GM23248 (cell line): ENCODE results near the gene TMEM250. TPM values are rescaled to one million over a fixed set of nuclear protein-coding genes. Genes with fewer than 3 reads are reported as not detected.
A peak's percentile ranks its signal among the peaks of the same experiment; 100 is the strongest.

Experiments used
- DNase-seq: peaks from one replicate; pipeline ENCODE4 v3.0.0-alpha.2; 2015
- H2AFZ ChIP-seq: fragments of 200-600 bp; sonication (generic); 2 replicates; pipeline ENCODE4 v1.6.1; 2016; ENCODE audit warnings: antibody characterized with exemption
- H3F3A ChIP-seq: fragments of 200-600 bp; sonication (generic); 2 replicates; pipeline ENCODE4 v1.6.1; 2016; ENCODE audit warnings: mild to moderate bottlenecking, antibody characterized with exemption, mixed run types; ENCODE audit not compliant: insufficient read depth
- H3K27ac ChIP-seq: fragments of 200-600 bp; sonication (generic); 2 replicates; pipeline ENCODE4 v1.5.1; 2016; ENCODE audit warnings: mild to moderate bottlenecking
- H3K27me3 ChIP-seq: fragments of 200-600 bp; sonication (generic); replicated peaks from 2 replicates; pipeline ENCODE4 v1.6.1; 2016; ENCODE audit warnings: mild to moderate bottlenecking; ENCODE audit not compliant: insufficient read depth
- H3K36me3 ChIP-seq: fragments of 200-600 bp; sonication (generic); 2 replicates; pipeline ENCODE4 v1.6.1; 2016; ENCODE audit warnings: low read depth, mild to moderate bottlenecking
- H3K4me1 ChIP-seq: fragments of 200-600 bp; sonication (generic); 2 replicates; pipeline ENCODE4 v1.6.1; 2016; ENCODE audit warnings: mild to moderate bottlenecking; ENCODE audit not compliant: insufficient read depth
- H3K4me2 ChIP-seq: fragments of 200-600 bp; sonication (generic); one replicate; pipeline ENCODE4 v1.6.1; 2016; ENCODE audit warnings: mild to moderate bottlenecking; ENCODE audit not compliant: unreplicated experiment
- H3K4me3 ChIP-seq: fragments of 200-600 bp; sonication (generic); 2 replicates; pipeline ENCODE4 v1.5.1; 2016; ENCODE audit warnings: mild to moderate bottlenecking
- H3K79me2 ChIP-seq: fragments of 200-600 bp; sonication (generic); 2 replicates; pipeline ENCODE4 v1.6.1; 2016; ENCODE audit warnings: mild to moderate bottlenecking; ENCODE audit not compliant: insufficient read depth
- H3K9ac ChIP-seq: fragments of 200-600 bp; sonication (generic); 2 replicates; pipeline ENCODE4 v1.6.1; 2016; ENCODE audit warnings: mild to moderate bottlenecking
- H3K9me2 ChIP-seq: fragments of 200-600 bp; sonication (generic); 2 replicates; pipeline ENCODE4 v1.6.1; 2016; ENCODE audit warnings: mixed run types, mild to moderate bottlenecking, moderate library complexity; ENCODE audit not compliant: insufficient read depth
- H3K9me3 ChIP-seq: fragments of 200-600 bp; sonication (generic); one replicate; pipeline ENCODE4 v1.6.1; 2017; ENCODE audit warnings: low read depth
- H4K20me1 ChIP-seq: fragments of 200-600 bp; sonication (generic); 2 replicates; pipeline ENCODE4 v1.6.0; 2016; ENCODE audit not compliant: insufficient read depth
- EZH2 ChIP-seq: fragments of 200-600 bp; sonication (generic); IDR thresholded peaks from 2 replicates; pipeline ENCODE4 v1.6.1; 2018; ENCODE audit warnings: antibody characterized with exemption, mild to moderate bottlenecking; ENCODE audit not compliant: insufficient read depth, poor library complexity, severe bottlenecking
- EZH2phosphoT487 ChIP-seq: fragments of 200-600 bp; sonication (generic); IDR thresholded peaks from 2 replicates; pipeline ENCODE4 v1.6.1; 2018; ENCODE audit warnings: antibody characterized with exemption, moderate library complexity, mild to moderate bottlenecking, low read depth; ENCODE audit not compliant: insufficient read depth
- WGBS, 2 experiments: methylation state at CpG; one replicate each; pipeline ENCODE4 v1.1.6; 2015 to 2017; ENCODE audit warnings: low lambda C conversion rate in 2 of 2, low coverage in 1 of 2; ENCODE audit errors: missing lambda C conversion rate in 2 of 2; 5-methylcytosine and 5-hydroxymethylcytosine counted together
- in situ Hi-C: fragments of 300-500 bp; cut with MboI; formaldehyde crosslinking; loops from 2 replicates; pipeline ENCODE4 v1.15.0; 2020
- polyA plus RNA-seq: library from polyadenylated mRNA; unstranded; fragments of >200 nt; fragmentation: Nextera tagmentation; extraction: Ambion mirVana; gene quantifications from 2 replicates; pipeline ENCODE4 v1.2.1, GENCODE V29; 2016
- total RNA-seq: library from RNA; depleted of rRNA; stranded (reverse); fragments of >200 nt; shearing (Covaris generic); gene quantifications from 2 replicates; pipeline ENCODE4 v1.2.3, GENCODE V29; 2014

The TMEM250 gene
- total and polyA plus RNA-seq, 2 experiments from 2014 or later, result 25.9 to 69.7 TPM

- no peak for TF ChIP-seq EZH2phosphoT487
- no peak for TF ChIP-seq EZH2
- Histone ChIP-seq H4K20me1 (no peaks in the 10 kb centered on the region), H3K9me3 (no peaks in the 10 kb centered on the region), H3K4me3 (no peak overlapping the region), H3K9me2 (no peaks in the 10 kb centered on the region), H3K36me3 (no peaks in the 10 kb centered on the region), H3K4me1 (no peaks in the 10 kb centered on the region), H3F3A (no peaks in the 10 kb centered on the region), H3K9ac (no peak overlapping the region), H3K27ac (no peak overlapping the region), H3K79me2 (no peaks in the 10 kb centered on the region), H2AFZ (no peak overlapping the region), H3K4me2 (no peak overlapping the region), H3K27me3 (peaks cover 26% of the 10 kb centered on the region)
- 78 to 87% methylated on average over 5 of the region's 5 CpGs for WGBS, 2 experiments
- in situ Hi-C loops, result no loop called here
- no peak for DNase-seq
Observed at GRCh38 chr9:136140046-136140445, 21.4 kb upstream of the TMEM250 start.

- H4K20me1 ChIP-seq, result no peaks in the 10 kb centered on the region
- H3K27ac ChIP-seq, result no peak overlapping the region
- H3K9me2 ChIP-seq, result no peaks in the 10 kb centered on the region
Observed at GRCh38 chr9:136138566-136138965, 19.9 kb upstream of the TMEM250 start.

GRCh38 chr9:136137321-136138265, 18.9 kb upstream of the TMEM250 start:
- Histone ChIP-seq H3K4me3 (no peak overlapping the region), H3K9me2 (no peaks in the 10 kb centered on the region), H3K4me1 (no peaks in the 10 kb centered on the region), H3K27me3 (peaks cover 45% of the 10 kb centered on the region), H4K20me1 (no peaks in the 10 kb centered on the region), H3K27ac (no peak overlapping the region), H3K9ac (no peak overlapping the region), H3K79me2 (no peaks in the 10 kb centered on the region), H3K9me3 (no peaks in the 10 kb centered on the region), H2AFZ (no peak overlapping the region), H3K4me2 (no peak overlapping the region), H3F3A (no peaks in the 10 kb centered on the region), H3K36me3 (no peaks in the 10 kb centered on the region)
- WGBS, 2 experiments, result 50% methylated on average over 25 to 27 of the region's 27 CpGs
- no peak for DNase-seq
- in situ Hi-C loops, result no loop called here
- TF ChIP-seq EZH2 (no peak), EZH2phosphoT487 (no peak)

More at GRCh38 chr9:136138566-136138965, 19.9 kb upstream of the TMEM250 start:
- in situ Hi-C loops, result no loop called here
- Histone ChIP-seq H3K9ac (no peak overlapping the region), H3K79me2 (no peaks in the 10 kb centered on the region), H3K4me1 (no peaks in the 10 kb centered on the region), H3K36me3 (no peaks in the 10 kb centered on the region), H3K4me2 (no peak overlapping the region), H2AFZ (no peak overlapping the region), H3K9me3 (no peaks in the 10 kb centered on the region), H3F3A (no peaks in the 10 kb centered on the region), H3K4me3 (no peak overlapping the region), H3K27me3 (peaks cover 39% of the 10 kb centered on the region)
- DNase-seq, result peak; percentile 30
- WGBS, 2 experiments, result 11 to 12% methylated on average over 9 of the region's 9 CpGs
- TF ChIP-seq EZH2 (no peak), EZH2phosphoT487 (no peak)

- no peak overlapping the region for H3K27ac ChIP-seq
- no peaks in the 10 kb centered on the region for H3K9me3 ChIP-seq
- peaks cover 57% of the 10 kb centered on the region for H3K27me3 ChIP-seq
- no peak overlapping the region for H3K9ac ChIP-seq
- H3K36me3 ChIP-seq, result no peaks in the 10 kb centered on the region
- H3K79me2 ChIP-seq, result no peaks in the 10 kb centered on the region
- H3K4me3 ChIP-seq, result no peak overlapping the region
- no peak overlapping the region for H3K4me2 ChIP-seq
- no peak for DNase-seq
- H3K9me2 ChIP-seq, result no peaks in the 10 kb centered on the region
- H3K4me1 ChIP-seq, result no peaks in the 10 kb centered on the region
- WGBS, 2 experiments, result 47 to 52% methylated on average over 33 of the region's 33 CpGs
- in situ Hi-C loops, result no loop called here
- no peaks in the 10 kb centered on the region for H4K20me1 ChIP-seq
- TF ChIP-seq EZH2, result no peak
- no peak for TF ChIP-seq EZH2phosphoT487
- no peak overlapping the region for H2AFZ ChIP-seq
- H3F3A ChIP-seq, result no peaks in the 10 kb centered on the region
Observed at GRCh38 chr9:136136127-136136925, 17.7 kb upstream of the TMEM250 start.
